HG02943 (cell line): ENCODE results near the gene CALR.
"Not testable (repeated sequence)": the region's sequence is repeated elsewhere in the genome, so short reads cannot be mapped to it uniquely, and the experiment has no call there.

Source experiments
- ATAC-seq: cut with Tn5 transposase; IDR thresholded peaks from one replicate; pipeline ENCODE4 v1.9.1; 2021; ENCODE audit warnings: mild to moderate bottlenecking, low read depth, moderate library complexity; ENCODE audit not compliant: unreplicated experiment

CALR gene

GRCh38 chr19:12937927-12938778 lies at the start of gene CALR:
CALR (plus strand) TSS chr19:12938609; CDS start chr19:12938680, 71 bp downstream.
- peak; percentile 81 for ATAC-seq

DNA sequence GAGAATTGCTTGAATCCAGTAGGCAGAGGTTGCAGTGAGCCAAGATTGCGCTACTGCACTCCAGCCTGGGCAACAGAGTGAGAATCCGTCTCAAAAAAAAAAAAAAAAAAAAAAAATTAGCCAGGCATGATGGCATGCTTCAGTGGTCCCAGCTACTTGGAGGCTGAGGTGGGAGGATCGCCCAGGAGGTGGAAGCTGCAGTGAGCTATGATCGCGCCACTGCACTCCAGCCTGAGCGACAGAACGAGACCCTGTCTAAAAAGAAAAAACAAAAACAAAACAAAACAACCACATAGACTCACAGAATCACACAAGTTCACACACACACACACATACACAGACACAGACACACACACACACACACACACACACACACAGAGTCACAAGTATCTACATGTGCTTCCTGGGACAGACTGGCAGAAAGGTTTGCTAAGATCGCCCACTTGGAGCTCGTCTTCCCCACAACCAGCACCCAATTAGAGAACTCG lies 48.1 kb upstream of the CALR start:
- not testable (repeated sequence) for ATAC-seq

DNA sequence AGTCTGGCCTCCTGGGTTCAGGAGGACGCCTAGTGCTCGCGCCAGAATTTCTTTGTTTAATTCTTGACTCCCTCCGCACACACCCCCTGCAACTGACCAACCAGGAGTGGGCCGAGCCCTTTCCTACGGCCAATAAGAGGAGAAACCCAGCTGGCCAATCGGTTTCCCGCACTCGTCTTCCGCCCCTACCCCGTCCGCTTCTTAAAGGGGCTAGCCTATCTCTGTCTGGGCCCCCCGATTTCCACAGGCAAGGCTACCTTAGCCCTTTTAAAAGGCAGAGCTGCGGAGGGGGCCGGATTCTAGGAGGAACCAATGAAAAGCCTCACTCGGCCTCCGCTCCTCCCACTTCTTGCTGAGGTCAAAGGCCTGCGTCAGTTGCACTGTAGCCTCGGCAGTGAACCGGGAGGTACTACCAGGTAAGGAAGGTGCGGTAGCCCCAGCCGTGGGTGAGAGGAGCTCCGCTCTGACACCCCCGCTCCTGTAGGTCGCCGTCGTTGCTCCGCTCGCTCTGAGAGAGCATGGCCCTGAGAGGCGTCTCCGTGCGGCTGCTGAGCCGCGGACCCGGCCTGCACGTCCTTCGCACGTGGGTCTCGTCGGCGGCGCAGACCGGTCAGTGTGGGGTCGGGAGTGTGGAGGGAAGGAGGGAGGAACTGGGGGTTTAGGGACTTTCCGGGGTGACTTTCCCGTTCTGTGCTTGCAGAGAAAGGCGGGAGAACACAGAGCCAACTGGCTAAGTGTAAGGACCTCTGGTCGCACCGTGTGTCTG lies 47.4 kb upstream of the CALR start, which contains the start of gene GCDH:
Gene GCDH (plus strand): TSS at position 374 of the 766 bp plus-strand sequence. CDS start 145 bp downstream, at position 519.
- ATAC-seq: peak; percentile 88

GRCh38 chr19:12891553-12892021 lies 46.8 kb upstream of the CALR start:
- ATAC-seq: no peak

DNA sequence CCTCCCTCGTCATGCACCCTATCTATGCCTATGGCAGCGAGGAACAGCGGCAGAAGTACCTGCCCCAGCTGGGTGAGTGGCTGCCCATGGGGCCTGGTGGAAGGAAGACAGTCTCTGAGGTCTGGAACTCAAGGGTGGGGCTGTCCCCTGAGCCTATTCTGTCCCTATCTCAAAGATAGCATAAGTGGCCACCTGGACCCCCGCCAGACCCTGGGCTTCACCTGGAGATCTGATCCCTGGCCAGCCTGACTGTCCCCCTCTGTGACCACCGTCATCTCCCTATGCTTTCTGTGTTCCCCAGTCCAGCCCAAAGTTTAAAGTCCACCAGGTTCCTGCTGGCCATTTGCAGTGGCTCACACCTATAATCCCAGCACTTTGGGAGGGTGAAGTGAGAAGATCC lies 44.8 kb upstream of the CALR start:
- no peak for ATAC-seq

DNA sequence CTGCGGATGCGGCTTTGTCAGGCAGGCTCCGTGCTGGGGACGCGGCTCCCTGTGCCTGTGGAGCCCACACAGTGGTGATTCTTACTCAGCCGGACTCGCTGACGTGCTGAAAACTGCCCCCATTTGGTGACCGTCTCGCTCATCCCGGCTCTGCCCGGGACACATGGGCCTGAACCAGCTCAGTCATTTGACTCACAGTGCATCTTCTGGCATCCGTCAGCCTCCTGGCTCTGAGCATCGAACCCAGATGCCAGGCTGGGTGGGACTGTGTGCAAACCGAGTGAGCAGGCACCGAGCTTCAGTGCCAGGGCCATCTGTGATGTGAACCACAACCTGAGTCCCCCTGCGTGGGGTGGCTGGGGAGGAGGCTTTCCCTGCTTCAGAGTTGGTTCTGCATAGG lies 41.9 kb upstream of the CALR start:
- no peak for ATAC-seq

DNA sequence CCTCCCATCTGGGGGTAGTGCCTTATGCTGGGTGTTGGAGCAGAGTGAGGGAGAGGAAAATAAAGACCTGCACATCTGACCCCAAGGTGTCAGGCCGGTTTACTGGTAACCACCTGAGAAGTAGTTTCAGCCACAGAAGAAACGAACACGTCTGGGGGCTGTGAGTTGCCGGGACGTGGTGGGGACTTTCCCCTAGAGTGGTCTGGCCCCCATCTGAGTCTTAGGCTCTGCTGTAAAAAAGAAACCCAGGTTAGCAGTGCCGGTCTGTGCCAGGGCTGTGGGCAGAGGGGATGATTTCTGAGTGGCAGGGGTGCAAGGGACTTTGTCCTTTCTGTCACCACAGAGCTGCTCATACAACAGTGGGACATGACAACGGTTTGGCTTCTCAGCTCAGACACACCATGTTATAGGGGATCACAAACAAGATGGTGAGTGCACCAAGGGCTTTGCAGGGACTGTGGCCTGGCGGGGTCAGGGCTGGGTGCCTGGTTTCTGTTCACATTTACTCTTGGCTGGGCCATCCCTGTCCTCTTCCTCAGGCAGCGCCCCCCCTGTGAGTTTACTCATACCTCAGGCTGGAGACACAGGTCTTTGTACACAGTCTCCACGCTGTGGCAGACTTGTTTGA lies 38.4 kb upstream of the CALR start:
- peak; percentile 77 for ATAC-seq

DNA sequence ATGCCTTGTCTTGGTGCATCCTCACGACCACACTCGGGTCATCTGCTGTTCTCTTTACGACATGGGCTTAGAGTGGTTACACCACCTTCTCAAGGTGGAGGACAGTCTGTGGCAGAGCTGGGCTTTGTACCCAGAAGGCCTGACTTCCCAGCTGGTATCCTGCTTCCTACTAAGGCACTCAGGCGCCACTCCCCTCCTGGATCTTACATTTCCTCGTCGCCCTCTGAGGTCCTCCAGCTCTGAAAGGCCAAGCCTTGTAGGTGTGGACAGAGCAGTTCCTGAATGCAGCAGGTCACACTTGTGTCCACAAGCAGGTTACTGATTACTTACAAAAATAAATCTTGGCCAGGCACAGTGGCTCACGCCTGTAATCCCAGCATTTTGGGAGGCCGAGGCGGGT lies 31.2 kb upstream of the CALR start:
- ATAC-seq: no peak

GRCh38 chr19:12912571-12912970 lies 25.8 kb upstream of the CALR start:
- no peak for ATAC-seq

GRCh38 chr19:12913011-12913561 lies 25.3 kb upstream of the CALR start:
- ATAC-seq: no peak

GRCh38 chr19:12913851-12914690 lies 24.3 kb upstream of the CALR start:
- no peak for ATAC-seq

- ATAC-seq: not testable (repeated sequence)
These were observed 22.5 kb upstream of the CALR start for GRCh38 chr19:12915860-12916259.

- ATAC-seq: no peak
These were observed 20.2 kb upstream of the CALR start for GRCh38 chr19:12918253-12918652.

DNA sequence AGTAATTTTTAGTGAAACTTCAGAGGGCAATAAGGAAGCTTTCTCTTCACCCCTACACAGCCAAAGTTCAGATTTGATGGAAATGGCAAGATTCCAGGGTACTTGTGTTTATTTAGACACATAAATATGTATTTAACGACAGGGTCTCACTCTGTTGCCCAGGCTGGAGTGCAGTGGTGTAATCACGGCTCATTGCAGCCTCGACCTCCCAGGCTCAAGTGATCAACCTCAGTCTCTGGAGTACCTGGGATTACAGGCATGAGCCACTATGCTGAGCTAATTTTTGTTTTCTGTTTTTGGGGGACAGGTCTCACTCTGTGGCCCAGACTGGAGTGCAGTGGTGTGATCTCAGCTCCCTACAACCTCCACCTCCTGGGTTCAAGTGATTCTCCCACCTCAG lies 17.4 kb upstream of the CALR start:
- ATAC-seq: no peak

DNA sequence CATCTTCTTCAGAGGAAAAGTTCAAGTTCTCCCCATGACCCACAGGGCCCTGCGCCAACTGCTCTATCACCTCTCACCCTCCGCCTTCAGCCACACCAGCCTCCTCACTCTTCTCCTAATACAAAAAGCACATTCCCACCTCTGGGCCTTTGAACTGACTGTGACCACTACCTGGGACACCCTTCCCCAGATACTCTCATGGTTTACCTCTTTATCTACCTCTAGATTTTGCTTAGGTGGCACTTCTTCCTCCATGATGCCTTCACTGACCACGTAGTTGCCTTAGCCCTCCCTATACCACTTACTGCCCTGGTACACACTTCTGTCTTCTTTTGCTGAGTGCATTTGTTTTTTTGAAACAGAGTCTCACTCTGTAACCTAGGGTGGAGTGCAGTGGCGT lies 15.4 kb upstream of the CALR start:
- ATAC-seq: no peak

GRCh38 chr19:12924621-12925310 lies 13.6 kb upstream of the CALR start:
- no peak for ATAC-seq

- ATAC-seq: no peak
These were observed 8.3 kb upstream of the CALR start for GRCh38 chr19:12930002-12930645.
